ENCODE measurements around the gene OTOP2.

- TF ChIP-seq POLR2A (IDR thresholded peaks at IDR 0.05; ENCODE audit: low read length) (no peak), GATA1 (IDR thresholded peaks at IDR 0.05; ENCODE audit: low read depth, low read length) (no peak)
Measured at GRCh38 chr17:74935585-74936469, 11.8 kb downstream of the OTOP2 start, which contains the start of gene OTOP3.

All from erythroblast (primary cell).